HG03460 (cell line): ENCODE data around the gene ZFHX3.
A peak's percentile ranks its signal among the peaks of the same experiment; 100 is the strongest.

ENCODE experiments used
- ATAC-seq: cut with Tn5 transposase; IDR thresholded peaks from one replicate; pipeline ENCODE4 v1.9.1; 2021; ENCODE audit not compliant: unreplicated experiment

ZFHX3 gene

DNA sequence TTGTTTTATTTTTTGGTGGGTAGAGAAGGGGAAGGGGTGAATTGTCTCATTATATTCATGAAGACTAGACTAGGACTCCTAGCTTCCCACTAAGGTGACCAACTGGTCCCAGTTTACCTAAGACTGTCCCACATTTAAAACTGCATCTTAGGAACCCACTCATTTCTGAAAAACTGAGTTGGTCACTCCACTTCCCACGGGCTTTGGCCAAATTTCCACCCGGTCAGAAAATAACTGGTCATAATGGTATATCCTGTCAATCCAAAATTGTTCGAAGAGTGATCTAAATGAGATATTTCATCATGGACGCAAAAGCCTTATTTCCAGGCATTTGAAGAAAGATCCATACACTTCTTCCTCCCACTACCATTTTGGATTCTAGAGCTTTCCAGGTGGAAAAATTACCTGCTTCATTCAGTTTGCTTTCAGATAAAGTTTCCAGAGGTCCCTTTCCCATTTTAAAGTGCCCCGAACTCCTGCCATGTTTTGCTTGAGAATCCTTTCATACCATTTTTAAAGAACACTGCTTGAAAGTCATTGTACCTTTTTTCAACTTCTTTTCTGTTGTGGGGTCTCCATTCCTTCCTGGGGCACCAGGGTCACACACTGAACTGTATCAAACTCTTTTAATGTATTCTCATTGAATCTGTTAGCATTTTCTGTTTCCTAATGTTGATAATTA is 21.8 kb upstream of the ZFHX3 start:
- no peak for ATAC-seq

DNA sequence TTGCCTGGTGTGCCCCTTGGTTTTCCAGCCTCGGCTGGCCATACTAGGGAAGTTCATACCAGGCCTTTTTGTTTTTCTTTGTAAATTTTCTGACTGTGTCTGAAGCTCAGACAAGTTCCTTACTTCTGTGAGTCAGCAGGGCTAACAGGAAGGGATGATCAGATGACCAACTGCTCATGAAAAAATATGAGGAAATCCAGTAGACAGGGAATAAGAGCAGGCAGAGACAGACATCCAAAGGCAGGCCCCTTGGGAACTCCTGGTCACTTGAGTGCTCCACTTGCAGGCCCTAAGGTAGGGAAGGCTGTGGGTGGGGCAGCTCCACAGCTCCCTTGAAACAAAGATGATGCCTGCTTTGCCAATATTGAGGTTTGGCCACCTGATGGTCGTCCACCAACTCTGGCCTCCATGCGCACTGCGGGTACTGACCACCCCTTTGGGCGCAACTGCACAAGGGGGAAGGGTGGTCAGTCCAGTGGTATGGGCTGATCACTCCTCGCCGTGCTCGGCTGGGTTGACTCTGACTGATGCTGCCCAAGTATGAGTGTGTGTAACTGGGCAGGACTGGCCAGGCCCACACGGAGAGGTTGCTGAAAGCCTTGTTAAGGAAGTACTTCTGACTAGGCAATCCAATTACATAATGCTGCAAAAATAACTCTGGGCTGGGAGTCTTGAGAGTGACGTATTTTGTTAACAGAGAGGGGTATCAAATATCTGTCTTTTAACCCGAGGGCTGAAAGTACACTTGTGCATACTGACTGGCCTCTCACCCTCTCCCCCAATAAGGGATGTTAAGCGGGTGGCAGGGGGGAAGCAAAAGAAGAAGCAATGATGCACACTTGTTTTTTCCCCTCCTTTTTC is 20.8 kb upstream of the ZFHX3 start:
- ATAC-seq, result no peak

GRCh38 chr16:73067671-73068540 is 20.0 kb upstream of the ZFHX3 start:
- ATAC-seq, result no peak

GRCh38 chr16:73066927-73067670 is 19.2 kb upstream of the ZFHX3 start:
- no peak for ATAC-seq

GRCh38 chr16:73066331-73066926 is 18.5 kb upstream of the ZFHX3 start:
- ATAC-seq, result no peak

GRCh38 chr16:73065632-73066330 is 17.9 kb upstream of the ZFHX3 start:
- no peak for ATAC-seq

DNA sequence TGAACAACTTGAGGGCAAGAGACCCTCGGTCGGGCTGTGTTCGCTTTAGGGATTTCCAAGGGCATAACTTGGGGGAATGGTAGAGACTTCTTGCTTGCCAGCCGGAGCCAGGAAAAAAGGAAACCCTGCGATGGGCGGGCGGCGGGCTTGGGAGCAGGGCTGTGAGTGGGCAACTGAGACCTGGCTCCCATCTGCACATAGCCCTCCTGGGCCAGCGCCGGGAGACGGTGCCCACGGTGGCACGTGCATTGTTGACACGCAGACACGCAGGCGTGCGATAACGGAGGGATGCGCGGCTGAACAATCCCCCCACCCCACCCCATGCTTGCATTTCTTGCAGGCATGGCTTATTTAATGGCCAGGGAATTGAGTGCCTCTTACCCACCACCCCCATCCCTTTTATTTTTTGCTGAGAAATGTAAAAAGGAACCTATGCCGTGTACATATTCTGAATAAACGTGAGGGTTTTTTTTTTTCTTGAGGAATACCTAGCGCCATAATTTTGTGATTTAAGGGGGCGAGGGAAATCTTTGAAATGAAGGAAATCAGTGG is 17.1 kb upstream of the ZFHX3 start:
- no peak for ATAC-seq

- no peak for ATAC-seq
These were observed 16.5 kb upstream of the ZFHX3 start for GRCh38 chr16:73064212-73064993.

GRCh38 chr16:73063854-73064211 is 15.9 kb upstream of the ZFHX3 start:
- no peak for ATAC-seq

DNA sequence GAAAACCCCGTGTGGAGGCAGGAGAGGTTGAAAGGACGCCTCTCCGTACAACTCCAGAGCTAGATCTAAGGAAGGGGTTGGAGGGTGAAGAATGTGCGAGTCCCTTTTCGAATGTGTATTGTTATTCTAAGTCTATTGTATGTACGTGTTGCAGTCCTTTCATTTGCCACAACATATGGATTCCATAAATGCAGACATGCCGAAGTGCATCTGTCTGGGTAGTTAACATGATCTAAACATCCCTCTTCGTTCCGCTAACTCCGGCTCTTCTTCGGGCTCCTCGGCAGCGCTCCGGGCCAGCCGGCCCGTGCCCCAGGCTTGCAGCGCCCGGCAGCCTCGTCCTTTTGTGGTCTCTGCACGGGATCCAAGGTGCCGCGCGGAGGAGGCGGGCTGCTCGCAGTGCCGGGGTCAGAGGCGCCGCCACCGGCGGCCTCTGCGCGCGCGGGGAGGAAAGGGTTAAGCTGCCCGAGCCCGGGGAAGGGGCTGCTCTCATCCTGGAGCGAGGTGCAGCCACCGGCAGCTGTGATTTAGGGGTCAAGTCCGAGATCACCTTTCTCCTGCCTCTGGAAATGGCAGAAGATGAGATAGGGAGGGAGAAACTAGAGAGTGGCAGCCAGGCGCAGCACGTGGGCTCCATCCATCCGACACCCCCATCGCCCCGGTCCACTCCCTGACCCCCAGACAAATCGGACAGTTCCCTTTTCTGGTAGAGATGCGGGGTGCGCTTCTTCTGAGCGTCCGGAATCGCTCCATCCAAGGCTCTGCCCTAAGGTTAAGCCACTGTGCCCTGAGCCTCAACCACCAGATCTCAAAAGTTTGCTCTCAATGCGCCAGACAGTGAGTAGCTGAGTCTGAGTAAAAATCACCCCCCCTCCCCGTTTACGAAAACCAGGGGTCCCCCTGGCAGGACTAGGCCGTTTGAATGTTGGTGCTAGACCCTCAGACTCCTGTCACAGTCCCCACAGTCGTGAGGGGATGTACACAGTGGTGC is 15.1 kb upstream of the ZFHX3 start:
- ATAC-seq, result no peak

DNA sequence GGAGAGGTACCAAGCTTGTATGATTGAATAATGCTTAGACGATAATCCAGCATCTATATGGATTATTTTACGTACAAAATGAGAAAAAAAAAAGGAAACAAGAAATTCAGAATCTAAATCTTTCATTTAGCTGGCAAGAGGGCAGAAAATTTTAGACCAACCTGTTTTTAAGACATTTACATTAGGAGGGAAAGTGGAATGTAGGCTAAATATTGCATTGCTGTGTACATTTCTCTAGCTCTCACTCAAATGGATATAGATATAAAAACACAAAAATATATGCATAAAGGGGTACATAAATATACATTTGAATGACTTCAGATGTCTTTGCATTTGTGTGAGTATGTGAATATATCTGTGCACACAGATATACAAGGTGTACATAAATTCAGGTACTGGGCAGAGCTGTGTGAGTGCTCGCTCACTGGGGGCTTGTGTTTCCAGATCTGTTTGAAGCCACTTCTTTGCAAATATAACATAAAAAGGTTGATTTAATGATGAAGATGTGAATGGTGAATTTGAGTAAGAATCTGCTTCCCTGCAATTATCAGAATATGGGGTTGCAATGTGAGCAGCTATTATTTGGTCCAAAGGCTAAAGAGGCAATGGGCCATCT is 14.2 kb upstream of the ZFHX3 start:
- ATAC-seq, result no peak

DNA sequence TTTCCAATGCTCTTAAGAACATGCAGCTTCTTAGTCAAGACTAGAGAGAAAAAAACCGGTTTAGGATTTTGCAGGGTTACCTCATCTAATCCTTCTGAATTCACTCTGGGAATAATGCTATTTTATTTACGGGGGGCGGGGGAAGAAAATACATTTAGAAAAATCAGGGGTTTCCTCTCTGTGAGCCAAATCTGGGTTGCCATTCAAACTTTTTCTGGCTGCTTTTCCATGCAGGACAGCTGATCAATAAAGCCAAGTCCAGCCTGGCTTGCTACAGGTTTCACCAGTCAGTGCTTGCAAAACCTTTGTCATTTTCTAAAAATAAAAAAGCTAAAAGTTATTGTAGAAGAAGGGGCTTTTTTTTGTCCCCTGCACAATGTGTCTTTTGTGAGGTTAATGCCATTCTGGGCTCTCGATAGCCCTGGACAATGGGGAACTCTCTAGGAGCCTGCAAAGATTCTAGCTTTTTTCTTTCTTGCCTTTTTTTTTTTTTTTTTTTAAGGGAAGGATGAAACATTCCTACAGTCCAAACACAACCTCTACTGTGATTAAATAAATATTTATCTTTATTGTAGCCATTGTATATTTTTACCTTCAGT is 13.1 kb upstream of the ZFHX3 start:
- no peak for ATAC-seq

DNA sequence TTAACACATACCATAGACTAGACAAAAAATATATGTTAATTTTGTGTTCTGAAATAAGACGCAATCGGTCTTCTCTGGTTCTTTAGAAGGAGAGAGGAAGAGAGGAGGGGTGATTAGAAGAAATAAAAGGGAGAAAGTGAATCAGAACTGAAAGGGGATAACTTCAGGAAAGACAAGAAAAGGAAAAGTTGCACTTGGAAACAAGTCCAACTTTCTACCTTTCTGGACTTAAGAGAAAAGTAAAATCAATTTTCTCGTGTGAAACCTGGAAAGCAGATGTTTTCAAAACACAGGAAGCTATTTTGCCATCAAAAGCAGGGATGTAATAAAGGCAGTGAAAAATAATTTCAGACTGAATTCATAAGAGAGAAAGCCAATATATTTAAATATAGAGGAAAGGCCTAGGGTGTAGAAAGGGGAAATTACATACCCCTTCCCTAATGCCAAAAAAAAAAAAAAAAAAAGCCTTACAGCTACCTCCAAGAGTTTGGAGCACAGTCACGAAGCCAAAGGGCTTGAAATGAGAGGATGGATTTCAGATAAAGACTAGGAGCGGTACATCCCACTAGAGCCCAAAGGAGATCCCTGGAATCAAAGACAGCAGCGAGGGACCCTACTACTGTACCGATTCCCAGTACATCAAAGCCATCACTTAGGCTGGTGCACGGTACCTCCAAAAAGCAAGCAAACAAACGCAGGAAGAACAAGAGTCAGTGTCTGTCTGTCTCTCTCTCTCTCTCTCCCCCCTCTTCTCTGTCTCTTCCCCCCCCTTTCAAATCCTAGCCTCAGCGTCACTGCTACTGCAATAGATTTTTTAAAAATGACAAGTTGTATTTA is 12.1 kb upstream of the ZFHX3 start:
- no peak for ATAC-seq

DNA sequence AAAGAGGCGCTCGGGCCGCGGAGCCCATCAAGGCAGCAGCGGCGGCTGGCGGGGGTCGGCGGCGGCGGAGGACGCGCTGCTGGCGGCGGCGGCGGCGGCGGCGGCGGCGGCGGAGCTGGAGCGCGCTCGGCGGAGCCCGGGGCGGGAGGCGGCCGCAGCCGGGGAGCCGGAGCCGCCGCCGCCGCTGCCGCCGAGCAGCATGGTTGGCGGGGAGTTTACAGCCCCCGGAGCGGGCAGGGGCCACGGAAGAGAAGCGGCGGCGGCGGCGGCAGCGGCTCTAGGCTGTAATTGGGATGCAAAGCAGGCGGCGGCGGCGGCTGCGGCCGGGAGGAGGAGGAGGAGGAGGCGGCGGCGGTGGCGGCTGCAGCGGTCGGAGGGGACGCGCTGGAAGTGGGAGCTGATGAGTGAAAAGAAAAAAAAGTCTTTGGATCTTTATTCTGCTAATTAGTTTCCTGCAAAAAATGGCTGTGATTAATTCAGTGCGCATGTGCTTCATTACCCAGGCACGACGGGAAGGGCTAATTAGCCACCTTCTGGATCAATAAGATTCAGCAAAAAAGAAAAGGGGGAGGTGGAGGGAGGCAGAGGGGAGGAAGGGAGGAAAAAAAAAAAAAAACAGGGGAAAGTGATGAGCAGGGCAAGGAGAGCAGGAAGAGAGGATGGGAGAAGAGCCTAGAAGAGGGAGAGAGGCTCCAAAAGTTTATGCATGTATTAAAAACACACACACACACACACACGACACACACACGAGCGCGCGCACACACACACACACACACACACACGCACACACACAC is 10.9 kb upstream of the ZFHX3 start:
- peak; percentile 38 for ATAC-seq

DNA sequence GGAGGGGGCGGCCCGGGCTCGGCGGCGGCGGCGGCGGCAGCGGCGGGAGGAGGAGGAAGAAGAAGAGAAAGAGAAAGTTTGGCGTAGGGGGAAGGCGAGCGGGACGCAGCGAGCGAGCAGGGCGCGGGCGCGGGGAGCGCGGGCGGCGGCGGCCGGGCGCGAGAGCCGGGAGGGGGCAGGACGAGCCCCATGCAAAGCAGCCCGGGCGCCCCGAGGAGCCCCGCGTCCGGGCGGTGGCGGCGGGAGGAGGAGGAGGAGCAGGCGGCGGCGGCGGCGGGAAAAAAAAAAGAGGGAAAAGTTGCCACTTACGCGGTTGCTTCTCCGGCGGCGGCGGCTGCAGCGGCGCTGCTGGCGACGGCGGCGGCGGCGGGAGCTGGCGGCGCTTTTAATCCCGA is 10.3 kb upstream of the ZFHX3 start:
- peak; percentile 59 for ATAC-seq
